ENCODE results near the gene ACSL1.

Gene ACSL1

GRCh38 chr4:184805462-184806228 lies 20.1 kb downstream of the ACSL1 start:
- H3K27ac ChIP-seq: peak overlapping the region; percentile 13; the same call in 1 of the 2 replicates

DNA sequence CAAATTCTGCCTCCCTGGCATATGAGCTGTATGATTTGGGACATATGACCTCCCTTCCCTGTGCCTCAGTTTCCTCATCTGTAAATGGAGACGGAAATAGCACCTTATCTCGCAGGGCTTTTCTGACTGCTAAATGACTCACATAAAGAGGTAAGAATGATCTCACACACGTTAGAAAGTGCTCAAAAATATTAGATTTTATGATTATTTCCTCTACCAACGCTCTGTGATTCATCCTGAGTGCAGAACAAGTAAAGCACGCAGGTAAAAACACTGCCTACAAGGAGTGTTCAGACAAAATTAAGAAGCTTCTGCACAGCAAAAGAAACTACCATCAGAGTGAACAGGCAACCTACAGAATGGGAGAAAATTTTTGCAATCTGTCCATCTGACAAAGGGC lies 21.1 kb downstream of the ACSL1 start:
- TF ChIP-seq CTCF (IDR thresholded peaks at IDR 0.05) (no peak), ZFX (IDR thresholded peaks at IDR 0.05; ENCODE audit: borderline replicate concordance) (no peak)
- H3K27ac ChIP-seq: no peak overlapping the region

More at GRCh38 chr4:184805462-184806228, 20.1 kb downstream of the ACSL1 start:
- TF ChIP-seq CTCF (IDR thresholded peaks at IDR 0.05) (no peak), ZFX (IDR thresholded peaks at IDR 0.05; ENCODE audit: borderline replicate concordance) (no peak)

GRCh38 chr4:184803874-184804273 lies 21.9 kb downstream of the ACSL1 start:
- H3K27ac ChIP-seq: no peak overlapping the region
- TF ChIP-seq ZFX (IDR thresholded peaks at IDR 0.05; ENCODE audit: borderline replicate concordance) (no peak), CTCF (IDR thresholded peaks at IDR 0.05) (no peak)

DNA sequence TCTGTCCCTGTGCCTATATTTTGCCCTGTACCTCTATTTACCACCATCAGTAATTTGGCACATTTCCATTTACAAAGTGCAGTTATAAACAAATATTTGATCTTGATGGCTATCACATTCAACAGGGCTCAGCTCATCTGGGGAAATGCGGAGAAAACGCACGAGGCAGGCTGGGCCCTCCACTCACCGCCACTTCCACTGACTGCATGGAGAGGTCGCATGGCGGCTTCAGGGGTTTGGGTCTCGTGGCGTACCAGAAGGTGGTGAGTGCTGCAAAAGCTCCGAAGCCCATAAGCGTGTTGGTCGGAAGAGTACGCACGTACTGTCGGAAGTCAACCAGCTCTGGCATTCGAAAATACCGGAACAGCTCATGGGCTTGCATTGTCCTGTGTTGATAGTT lies 22.6 kb downstream of the ACSL1 start:
- H3K27ac ChIP-seq: no peak overlapping the region
- TF ChIP-seq ZFX (IDR thresholded peaks at IDR 0.05; ENCODE audit: borderline replicate concordance) (no peak), CTCF (IDR thresholded peaks at IDR 0.05) (no peak)

DNA sequence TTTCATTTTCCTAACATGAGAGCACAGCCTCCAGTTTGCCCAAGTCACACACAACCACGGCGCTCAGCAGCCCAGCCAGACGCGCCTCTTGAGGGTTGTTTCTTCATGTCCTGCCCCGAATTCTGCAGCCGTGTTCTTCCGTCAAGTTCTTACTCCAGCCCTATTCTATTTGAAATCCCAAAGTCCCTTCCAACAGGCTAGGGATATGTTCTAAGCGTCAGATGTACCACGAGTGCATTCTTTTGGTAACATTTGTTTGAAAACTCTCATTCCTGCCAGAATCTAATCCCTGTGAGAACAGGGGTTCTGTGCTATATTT lies 23.1 kb downstream of the ACSL1 start:
- no peak overlapping the region for H3K27ac ChIP-seq
- TF ChIP-seq ZFX (IDR thresholded peaks at IDR 0.05; ENCODE audit: borderline replicate concordance) (no peak), CTCF (IDR thresholded peaks at IDR 0.05) (no peak)

GRCh38 chr4:184801781-184802696 lies 23.7 kb downstream of the ACSL1 start:
- no peak overlapping the region for H3K27ac ChIP-seq
- no peak for TF ChIP-seq ZFX (IDR thresholded peaks at IDR 0.05; ENCODE audit: borderline replicate concordance)
- TF ChIP-seq CTCF (IDR thresholded peaks at IDR 0.05): no peak

- TF ChIP-seq ZFX (IDR thresholded peaks at IDR 0.05; ENCODE audit: borderline replicate concordance) (no peak), CTCF (IDR thresholded peaks at IDR 0.05) (no peak)
- H3K27ac ChIP-seq: no peak overlapping the region
These were observed 27.3 kb downstream of the ACSL1 start for GRCh38 chr4:184798504-184798903.
